Neuron (in vitro differentiated cells): ENCODE results near the gene TOR1AIP2.

Source experiments
- H2AFZ ChIP-seq: one replicate; pipeline ENCODE4 v1.6.1; 2013; ENCODE audit warnings: low read depth, mild to moderate bottlenecking, inconsistent platforms, low read length, moderate library complexity
- H3K27me3 ChIP-seq: one replicate; pipeline ENCODE4 v1.6.1; 2013; ENCODE audit warnings: low read length; ENCODE audit not compliant: insufficient read depth
- H3K36me3 ChIP-seq: one replicate; pipeline ENCODE4 v1.6.1; 2013; ENCODE audit warnings: low read length; ENCODE audit not compliant: insufficient read depth
- H3K4me1 ChIP-seq: one replicate; pipeline ENCODE4 v1.6.1; 2013; ENCODE audit warnings: low read length; ENCODE audit not compliant: insufficient read depth
- H3K4me3 ChIP-seq: 2 replicates; pipeline ENCODE4 v1.5.1; 2013; ENCODE audit warnings: mild to moderate bottlenecking, low read length, moderate library complexity
- H3K9me3 ChIP-seq: one replicate; pipeline ENCODE4 v1.6.1; 2013; ENCODE audit warnings: low read length

Gene TOR1AIP2

DNA sequence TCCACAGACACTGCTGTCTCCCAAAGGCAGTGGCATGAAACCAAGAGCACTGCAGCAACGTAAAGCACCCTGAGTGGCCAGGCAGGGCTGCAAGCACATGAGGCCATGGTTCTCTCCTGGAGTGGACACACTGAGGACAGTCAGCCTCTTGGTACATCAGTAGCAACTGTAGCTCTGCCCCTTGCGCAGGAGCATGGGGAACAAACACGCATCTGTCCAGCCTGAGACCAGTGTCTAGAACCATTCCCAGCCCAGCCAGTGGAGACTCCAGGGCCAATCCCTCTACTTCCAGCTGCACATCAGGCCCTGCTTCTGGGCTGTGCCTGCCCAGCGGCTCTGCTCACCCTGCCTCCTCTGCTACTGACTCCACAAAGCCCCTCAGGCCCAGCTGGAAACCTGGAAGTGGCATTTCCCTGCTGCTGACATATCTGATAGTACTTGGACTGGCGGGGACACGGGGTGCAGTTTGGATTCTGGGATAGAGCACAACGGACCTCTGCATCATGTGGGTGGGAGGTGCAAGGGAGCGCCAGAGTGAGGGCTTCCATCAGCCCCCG is 49.0 kb downstream of the TOR1AIP2 start:
- Histone ChIP-seq H3K27me3 (no peaks in the 10 kb centered on the region), H3K36me3 (no peaks in the 10 kb centered on the region), H3K4me1 (no peaks in the 10 kb centered on the region), H3K4me3 (no peak overlapping the region), H2AFZ (no peak overlapping the region), H3K9me3 (no peaks in the 10 kb centered on the region)

DNA sequence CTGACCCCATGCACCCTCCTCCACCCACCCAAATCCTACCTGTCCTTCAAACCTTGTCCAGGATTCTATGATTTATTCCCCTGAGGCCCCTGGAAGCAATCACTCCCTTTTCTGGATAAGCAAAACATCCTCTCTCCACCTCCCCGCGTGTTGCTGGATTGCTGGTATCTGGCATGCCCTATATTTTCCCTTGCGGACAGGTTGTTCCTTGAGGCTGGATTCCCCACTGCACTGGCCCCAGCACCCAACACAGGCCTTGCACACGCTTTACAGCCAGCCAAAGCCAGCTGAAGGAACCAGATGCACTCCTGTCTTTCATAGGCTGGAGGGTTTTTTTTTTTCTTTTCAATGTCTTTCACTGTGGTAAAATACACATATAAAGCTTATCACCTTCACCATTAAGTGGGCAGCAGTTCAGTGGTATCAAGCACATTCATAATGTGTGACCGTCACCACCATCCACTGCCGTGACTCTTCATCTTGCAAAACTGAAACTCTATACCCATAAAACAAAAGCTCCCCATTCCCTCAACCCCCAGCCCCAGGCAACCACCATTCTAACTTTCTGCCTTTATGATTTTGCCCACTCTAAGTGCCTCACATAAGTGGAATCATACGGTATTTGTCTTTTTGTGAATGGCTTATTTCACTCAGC is 50.9 kb downstream of the TOR1AIP2 start:
- Histone ChIP-seq H3K36me3 (no peaks in the 10 kb centered on the region), H2AFZ (no peak overlapping the region), H3K27me3 (no peaks in the 10 kb centered on the region), H3K4me1 (no peaks in the 10 kb centered on the region), H3K9me3 (no peaks in the 10 kb centered on the region), H3K4me3 (no peak overlapping the region)

DNA sequence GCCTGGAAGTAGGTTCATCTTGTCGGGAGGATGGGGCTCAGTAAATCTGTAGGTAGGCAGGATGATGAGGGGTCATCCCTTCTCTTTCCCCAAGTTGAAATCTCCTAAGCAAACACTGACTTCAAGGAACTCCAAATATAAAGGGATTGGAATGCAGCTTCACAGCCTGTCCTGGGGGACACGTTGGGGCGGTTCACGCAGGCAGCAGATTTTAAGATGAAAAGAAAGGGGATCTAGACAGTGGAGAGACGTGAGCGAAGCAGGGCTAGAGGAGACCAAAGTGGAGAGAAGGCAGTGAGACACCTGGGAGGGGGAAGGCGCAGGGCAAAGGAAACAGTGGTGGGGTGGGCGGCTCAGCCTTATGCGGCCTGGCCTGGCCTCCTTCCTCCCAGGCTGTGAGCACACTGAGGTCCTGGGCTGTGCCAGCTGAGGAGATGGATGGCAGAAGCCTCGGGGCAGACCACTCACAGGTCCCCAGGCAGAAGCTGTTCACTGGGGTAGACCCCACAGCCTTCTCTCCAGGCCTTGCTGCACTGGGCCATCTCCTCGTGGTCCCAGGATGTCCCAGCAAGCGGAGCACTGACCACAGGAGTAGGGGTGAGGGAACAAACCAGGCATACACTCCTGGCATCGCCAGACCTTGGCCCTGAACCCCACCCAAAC is 51.7 kb downstream of the TOR1AIP2 start:
- Histone ChIP-seq H2AFZ (no peak overlapping the region), H3K9me3 (no peaks in the 10 kb centered on the region), H3K4me1 (no peaks in the 10 kb centered on the region), H3K4me3 (no peak overlapping the region), H3K27me3 (no peaks in the 10 kb centered on the region), H3K36me3 (no peaks in the 10 kb centered on the region)

DNA sequence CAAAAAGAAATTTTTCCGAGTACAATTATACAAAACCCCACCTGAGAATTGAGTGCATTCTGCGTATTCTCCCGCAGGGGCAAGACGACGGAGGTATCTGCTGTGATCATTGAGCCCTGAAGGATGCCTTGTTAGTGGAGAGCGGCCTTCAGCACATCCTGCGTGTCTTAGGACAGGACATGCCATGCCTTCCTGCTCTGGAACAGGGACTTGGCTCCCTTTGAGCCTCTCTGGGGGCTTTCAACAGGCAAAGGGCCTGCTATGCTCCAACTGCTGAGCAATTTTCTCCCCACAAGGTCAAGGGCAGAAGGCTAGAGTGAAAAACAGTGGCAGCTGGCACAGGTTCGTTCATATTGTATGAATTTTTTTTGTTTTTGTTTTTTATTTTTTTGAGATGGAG is 52.4 kb downstream of the TOR1AIP2 start:
- no peak overlapping the region for H3K4me3 ChIP-seq
- H2AFZ ChIP-seq: no peak overlapping the region
- H3K36me3 ChIP-seq: no peaks in the 10 kb centered on the region
- H3K4me1 ChIP-seq: no peaks in the 10 kb centered on the region
- peaks cover 3% of the 10 kb centered on the region for H3K27me3 ChIP-seq
- no peaks in the 10 kb centered on the region for H3K9me3 ChIP-seq

DNA sequence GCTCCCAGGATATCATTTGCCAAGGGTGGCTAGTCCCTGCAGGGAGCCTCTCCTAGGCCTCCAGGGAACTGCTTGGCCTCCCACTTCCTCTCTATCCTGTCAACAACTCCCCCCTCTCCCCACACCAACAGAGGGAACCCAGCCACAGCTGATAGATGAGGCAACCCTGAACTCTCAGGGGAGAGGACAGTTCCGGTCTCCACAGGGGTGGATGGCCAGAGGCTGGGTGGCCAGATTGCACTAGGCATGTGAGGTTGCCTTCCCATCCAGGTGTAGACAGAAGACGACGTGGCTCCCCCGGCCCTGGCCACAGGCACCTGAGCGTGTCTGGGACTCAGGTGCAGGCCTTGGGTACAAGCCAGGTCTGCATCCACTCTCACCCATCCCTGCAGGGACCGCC is 53.3 kb downstream of the TOR1AIP2 start:
- peaks cover 3% of the 10 kb centered on the region for H3K27me3 ChIP-seq
- no peak overlapping the region for H3K4me3 ChIP-seq
- H3K36me3 ChIP-seq: no peaks in the 10 kb centered on the region
- H3K4me1 ChIP-seq: no peaks in the 10 kb centered on the region
- H2AFZ ChIP-seq: no peak overlapping the region
- H3K9me3 ChIP-seq: no peaks in the 10 kb centered on the region

DNA sequence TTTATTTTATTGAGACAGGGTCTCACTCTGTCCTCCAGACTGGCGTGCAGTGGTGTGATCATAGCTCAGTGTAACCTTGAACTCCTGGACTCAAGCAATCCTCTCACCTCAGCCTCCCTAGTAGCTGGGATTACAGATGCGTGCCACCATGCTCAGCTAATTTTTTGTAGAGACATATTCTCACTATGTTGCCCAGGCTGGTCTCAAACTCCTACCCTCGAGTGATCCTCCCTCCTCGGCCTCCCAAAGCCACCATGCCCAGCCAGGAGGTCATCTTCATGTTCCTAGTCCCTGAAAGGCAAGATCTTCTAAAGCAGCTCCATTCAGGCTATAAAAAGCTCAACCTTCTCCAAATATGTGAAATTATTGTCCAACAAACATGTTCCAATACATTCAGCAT is 53.9 kb downstream of the TOR1AIP2 start:
- Histone ChIP-seq H3K36me3 (no peaks in the 10 kb centered on the region), H3K9me3 (no peaks in the 10 kb centered on the region), H2AFZ (no peak overlapping the region), H3K27me3 (peaks cover 7% of the 10 kb centered on the region), H3K4me3 (no peak overlapping the region), H3K4me1 (no peaks in the 10 kb centered on the region)

DNA sequence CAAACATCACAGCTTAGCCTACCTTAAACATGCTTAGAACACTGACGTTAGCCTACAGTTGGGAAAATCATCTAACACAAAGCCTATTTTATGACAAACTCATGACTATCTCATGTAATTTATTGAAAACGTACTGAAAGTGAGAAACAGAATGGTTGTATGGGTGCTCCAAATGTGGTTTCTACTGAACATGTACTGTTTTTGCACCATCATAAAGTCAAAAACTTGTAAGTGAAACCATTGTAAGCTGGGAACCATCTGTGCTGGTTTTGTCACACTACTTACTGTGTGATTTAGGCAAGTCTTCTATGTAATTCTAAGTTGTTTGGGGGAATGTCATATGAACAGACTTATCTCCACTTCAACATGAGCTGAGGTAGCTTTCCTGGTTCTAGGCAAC is 55.5 kb downstream of the TOR1AIP2 start:
- Histone ChIP-seq H3K36me3 (no peaks in the 10 kb centered on the region), H3K4me1 (peaks cover 3% of the 10 kb centered on the region), H3K9me3 (no peaks in the 10 kb centered on the region), H3K27me3 (peaks cover 18% of the 10 kb centered on the region), H3K4me3 (no peak overlapping the region), H2AFZ (no peak overlapping the region)

DNA sequence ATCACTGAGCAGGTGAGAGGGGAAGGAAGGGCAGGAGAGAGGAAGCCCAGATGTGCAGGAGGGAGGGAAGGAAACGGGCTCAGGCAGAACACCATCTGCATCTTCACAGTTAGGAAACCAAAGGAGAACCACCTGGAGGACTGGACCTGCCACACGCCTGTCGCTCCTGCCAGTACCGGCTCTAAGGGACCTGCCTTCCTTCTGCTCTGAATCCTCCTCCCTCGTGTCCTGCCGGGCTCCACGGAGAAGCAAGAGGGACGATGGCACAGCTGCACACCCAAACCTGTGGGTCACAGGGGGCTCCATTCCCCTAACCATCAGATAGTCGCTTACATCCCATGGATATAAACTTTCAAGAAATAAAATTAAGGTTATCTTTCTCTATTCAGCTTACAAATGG is 56.1 kb downstream of the TOR1AIP2 start:
- Histone ChIP-seq H3K36me3 (no peaks in the 10 kb centered on the region), H3K4me3 (no peak overlapping the region), H3K9me3 (no peaks in the 10 kb centered on the region), H3K27me3 (peaks cover 20% of the 10 kb centered on the region), H3K4me1 (peaks cover 3% of the 10 kb centered on the region), H2AFZ (no peak overlapping the region)

DNA sequence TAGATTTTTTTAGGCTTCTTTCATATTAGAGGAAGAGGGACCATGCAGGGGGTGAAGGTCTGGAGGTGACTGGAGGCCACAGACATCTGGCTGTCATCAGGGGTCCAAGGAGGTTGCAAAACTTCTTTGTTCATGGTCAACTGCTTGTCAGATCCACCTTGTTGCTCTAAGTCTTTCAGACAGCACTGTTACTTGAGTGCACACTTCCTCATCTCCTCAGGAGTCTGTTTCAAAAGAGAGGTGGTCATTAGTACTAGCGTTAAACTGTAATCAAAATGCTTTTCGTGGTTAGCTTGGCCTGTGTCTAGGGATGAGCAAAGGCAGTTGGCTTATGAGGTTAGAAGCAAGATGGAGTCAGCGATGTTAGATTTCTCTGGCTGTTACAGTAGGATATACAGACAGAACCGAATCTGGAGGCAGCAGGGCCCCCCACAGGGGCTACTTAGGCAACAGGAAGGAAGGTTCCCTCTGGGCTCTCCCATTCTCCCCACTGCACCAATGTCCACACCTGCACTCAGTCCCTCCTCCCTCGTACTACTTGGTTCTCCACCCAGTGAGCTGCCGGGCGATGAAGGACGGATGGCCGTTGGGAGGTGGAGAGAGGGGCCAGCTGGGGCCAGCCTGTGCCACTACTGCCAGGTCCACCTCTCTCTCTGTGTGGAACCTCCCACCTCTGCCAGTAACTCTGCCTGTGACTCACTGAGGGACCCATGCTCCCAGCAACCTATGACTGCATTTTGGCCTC is 57.2 kb downstream of the TOR1AIP2 start:
- H3K9me3 ChIP-seq: no peaks in the 10 kb centered on the region
- peaks cover 6% of the 10 kb centered on the region for H3K4me1 ChIP-seq
- no peak overlapping the region for H2AFZ ChIP-seq
- no peak overlapping the region for H3K4me3 ChIP-seq
- peaks cover 20% of the 10 kb centered on the region for H3K27me3 ChIP-seq
- no peaks in the 10 kb centered on the region for H3K36me3 ChIP-seq

DNA sequence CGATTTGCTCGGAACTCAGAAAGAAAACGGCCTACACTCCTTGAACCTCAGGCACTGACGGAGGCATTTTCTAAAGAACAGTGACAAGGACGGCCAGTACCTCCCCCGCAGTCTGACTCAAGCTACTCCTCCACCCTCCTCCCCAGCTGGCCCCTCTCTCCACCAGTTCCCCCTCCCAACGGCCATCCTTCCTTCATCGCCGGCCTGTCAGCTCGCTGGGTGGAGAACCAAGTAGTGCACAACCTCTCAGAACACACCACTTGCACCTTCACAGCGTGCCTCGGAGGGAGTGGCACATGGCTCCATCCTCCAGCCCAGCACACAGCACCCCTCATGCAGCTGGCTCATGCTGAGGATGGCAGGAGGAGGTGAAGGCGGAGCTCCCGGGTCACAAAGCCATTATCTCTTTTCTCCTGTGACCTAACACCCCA is 58.8 kb downstream of the TOR1AIP2 start:
- H3K9me3 ChIP-seq: no peaks in the 10 kb centered on the region
- no peak overlapping the region for H2AFZ ChIP-seq
- no peaks in the 10 kb centered on the region for H3K36me3 ChIP-seq
- no peak overlapping the region for H3K4me3 ChIP-seq
- H3K27me3 ChIP-seq: peaks cover 20% of the 10 kb centered on the region
- H3K4me1 ChIP-seq: peaks cover 15% of the 10 kb centered on the region

DNA sequence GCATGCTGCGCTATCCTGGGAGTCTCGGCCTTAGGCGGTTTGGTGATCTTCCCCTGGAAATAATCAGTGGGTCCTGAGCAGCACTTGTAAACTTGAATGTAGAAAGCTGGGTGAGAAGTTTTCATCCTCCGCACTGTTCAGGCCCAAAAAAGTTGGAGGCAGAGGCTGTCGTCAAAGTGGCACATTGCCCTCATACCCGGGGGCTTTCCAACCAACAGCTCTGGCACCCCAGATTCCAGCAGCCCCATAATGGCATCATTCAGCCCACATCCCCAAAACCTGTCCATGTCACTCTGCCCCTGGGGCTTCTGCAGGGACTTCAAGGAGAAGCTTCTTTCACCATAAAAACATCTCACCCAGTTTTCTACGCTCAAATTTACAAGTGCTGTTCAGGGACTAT is 59.3 kb downstream of the TOR1AIP2 start:
- Histone ChIP-seq H3K36me3 (no peaks in the 10 kb centered on the region), H3K27me3 (peaks cover 20% of the 10 kb centered on the region), H3K4me1 (peaks cover 15% of the 10 kb centered on the region), H2AFZ (no peak overlapping the region), H3K4me3 (no peak overlapping the region), H3K9me3 (no peaks in the 10 kb centered on the region)

DNA sequence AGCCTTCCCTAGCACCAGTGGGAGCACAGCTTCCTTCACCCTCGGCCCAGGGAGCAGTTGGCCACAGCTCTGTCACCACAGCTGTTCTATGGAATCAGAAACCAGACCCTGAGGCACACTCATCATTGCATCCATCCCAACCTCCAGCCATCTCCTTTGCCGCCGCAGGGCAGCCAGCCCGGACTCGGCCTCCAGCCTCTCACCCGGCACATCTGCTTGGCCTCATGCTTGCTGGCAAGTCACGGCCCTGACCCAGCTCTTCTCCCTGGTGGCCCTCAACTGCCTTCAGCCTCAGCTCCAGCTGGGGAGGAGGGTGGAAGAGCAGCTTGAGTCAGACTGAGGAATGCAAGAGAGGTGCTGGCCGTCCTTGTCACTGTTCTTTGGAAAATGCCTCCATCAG is 59.8 kb downstream of the TOR1AIP2 start:
- Histone ChIP-seq H3K36me3 (no peaks in the 10 kb centered on the region), H3K4me3 (no peak overlapping the region), H3K4me1 (peaks cover 15% of the 10 kb centered on the region), H2AFZ (no peak overlapping the region), H3K9me3 (no peaks in the 10 kb centered on the region), H3K27me3 (peaks cover 20% of the 10 kb centered on the region)

DNA sequence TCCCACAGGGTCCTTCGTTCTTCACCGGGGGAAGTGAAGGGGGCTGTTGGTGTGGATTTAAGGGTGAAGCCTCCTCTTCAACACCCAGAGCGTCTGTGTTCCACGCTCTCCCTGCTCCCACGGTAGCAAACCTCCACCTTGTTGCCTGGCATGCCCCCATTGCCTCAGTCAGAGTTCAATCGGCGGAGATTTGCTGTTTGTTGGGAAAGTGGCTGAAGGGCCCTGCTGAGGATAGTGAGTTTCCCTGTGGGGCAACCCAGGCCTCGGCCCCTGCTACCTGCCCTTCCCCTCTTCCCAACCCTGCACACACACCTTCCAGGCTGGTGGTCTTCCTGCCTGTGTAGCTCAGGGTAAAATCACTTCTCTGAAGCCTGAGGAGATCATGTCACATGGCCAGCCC is 60.5 kb downstream of the TOR1AIP2 start:
- Histone ChIP-seq H3K36me3 (no peaks in the 10 kb centered on the region), H2AFZ (no peak overlapping the region), H3K4me3 (no peak overlapping the region), H3K4me1 (peaks cover 15% of the 10 kb centered on the region), H3K9me3 (no peaks in the 10 kb centered on the region), H3K27me3 (peaks cover 26% of the 10 kb centered on the region)
